ACHN (cell line): Measurements from ENCODE around the gene ELP4.
"Not testable (repeated sequence)": the region's sequence is repeated elsewhere in the genome, so short reads cannot be mapped to it uniquely, and the experiment has no call there.

Experiments used
- DNase-seq: peaks from one replicate; pipeline ENCODE4 v3.0.0-alpha.2; 2015
- in situ Hi-C: cut with HindIII; loops from 2 replicates; pipeline ENCODE4 v1.10.0; 2017; ENCODE audit warnings: low sequenced_read_pairs, low pct_ligation_motif_present, low pct_unique_long_range_greater_than_20kb

The ELP4 gene

DNA sequence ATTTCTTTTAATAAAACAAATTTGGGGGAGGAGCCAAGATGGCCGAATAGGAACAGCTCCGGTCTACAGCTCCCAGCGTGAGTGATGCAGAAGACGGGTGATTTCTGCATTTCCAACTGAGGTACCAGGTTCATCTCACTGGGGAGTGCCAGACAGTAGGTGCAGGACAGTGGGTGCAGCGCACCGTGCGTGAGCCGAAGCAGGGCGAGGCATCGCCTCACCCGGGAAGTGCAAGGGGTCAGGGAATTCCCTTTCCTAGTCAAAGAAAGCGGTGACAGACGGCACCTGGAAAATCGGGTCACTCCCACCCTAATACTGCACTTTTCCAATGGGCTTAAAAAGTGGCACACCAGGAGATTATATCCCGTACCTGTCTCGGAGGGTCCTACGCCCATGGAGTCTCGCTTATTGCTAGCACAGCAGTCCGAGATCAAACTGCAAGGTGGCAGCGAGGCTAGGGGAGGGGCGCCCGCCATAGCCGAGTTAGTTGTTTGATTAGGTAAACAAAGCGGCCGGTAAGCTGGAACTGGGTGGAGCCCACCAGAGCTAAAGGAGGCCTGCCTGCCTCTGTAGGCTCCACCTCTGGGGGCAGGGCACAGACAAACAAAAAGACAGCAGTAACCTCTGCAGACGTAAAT, 231.3 kb downstream of the ELP4 start:
- in situ Hi-C loops, DNase-seq: not testable (repeated sequence)

DNA sequence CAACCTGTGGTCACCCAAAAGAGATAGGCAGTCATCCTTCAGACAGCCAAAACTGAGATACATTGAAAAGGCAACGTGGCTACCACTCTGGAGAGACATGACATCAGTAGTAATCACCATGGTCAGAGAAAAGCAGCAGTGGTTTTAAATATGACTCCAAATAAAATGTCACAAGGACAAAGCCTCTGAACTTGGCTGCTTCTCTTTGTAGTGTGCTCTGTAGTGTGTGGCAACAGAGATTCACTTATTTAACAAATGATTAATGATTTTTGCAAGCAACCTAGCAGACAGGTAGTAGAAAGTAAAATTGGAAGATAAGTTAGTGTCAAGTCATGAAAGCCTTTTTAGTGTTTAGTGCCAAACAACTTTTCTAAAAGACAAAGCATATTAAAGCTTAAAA, 238.0 kb downstream of the ELP4 start:
- in situ Hi-C loops = no loop called here

DNA sequence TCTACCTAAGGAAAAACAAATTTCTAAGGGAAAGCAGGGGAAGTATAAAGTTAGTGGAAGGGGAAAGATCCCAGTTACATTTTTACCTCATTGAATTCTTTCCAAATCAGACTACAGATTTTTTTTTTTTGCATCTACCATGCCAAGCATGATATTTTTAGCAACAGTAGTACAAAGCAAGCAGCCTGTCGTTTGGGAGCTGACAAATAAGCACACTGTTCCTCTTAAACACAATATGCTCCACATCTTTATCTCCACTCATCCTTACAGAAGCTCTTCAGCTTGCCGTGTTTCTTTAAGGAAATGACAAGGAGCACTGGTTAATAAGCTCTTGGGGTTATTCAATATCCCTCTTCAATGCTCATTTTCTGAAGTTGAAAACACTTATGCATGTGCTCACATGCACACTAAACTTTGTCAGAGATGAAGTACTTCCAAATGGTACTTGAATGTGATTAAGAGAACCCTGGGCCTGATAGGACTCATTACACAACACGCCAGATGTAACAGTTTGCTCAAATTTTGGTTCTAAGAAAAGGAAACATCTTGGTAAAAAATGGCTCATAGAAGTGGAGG, 247.8 kb downstream of the ELP4 start:
- DNase-seq = no peak
- in situ Hi-C loops = no loop called here

More for the DNA sequence above, 238.0 kb downstream of the ELP4 start:
- DNase-seq = no peak

DNA sequence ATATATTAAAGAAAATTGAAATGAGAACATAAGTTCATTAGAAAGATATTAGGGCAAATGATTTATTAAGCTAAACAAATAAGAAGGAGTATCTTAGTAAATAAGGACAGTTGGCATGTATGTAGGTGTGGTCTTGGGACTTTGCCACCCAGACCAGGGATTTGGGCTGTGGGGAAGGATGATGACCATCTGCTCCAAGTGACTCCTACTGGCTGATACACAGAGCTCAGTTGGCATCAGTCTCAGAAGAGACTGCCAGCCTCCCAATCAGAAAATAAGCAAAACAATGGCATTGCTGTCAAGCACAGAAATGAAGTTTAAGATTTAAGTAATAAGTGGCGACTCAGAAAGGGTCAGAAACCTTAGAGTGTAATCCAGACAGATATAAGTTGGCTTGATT, 252.1 kb downstream of the ELP4 start:
- in situ Hi-C loops = no loop called here
- DNase-seq = no peak

DNA sequence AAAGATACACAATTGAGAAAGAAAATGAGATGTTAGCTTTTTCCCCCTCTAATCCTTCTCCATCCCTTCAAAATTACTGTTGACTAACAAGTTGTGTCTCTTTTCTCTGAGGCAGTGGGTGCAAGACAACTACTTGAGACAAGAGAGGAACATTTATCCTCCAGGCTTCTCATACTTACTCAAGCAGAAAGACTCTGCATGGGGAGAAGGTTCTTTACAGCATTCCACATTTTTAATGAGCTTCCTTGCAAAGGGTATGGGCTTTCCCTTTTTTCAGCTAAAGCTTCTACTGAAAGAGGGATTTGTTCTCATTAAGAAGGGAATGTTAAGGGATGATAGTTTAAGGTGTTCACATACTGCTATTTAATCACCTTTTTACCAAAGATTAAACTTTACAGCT, 253.7 kb downstream of the ELP4 start:
- DNase-seq = no peak

DNA sequence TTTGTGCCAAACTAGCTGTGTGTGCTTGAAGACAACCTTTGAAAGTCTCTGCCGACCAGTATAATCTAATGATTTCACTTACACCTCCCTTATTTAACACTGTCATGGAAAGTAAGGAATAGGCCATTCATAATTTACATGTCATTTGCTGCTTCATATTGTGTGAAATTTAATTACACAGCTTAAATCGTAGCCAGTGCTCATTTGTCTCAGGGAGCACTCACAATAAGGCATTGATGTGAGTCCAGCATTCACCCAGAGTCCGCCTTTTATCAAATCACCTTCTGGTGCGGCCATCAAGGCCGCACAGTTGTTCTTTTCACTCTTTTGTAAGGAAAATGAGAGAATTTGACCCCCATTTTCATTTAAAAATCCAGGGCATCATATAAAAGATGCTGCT, 254.7 kb downstream of the ELP4 start:
- no peak for DNase-seq
- in situ Hi-C loops = no loop called here

More for the DNA sequence above, 253.7 kb downstream of the ELP4 start:
- in situ Hi-C loops = no loop called here

DNA sequence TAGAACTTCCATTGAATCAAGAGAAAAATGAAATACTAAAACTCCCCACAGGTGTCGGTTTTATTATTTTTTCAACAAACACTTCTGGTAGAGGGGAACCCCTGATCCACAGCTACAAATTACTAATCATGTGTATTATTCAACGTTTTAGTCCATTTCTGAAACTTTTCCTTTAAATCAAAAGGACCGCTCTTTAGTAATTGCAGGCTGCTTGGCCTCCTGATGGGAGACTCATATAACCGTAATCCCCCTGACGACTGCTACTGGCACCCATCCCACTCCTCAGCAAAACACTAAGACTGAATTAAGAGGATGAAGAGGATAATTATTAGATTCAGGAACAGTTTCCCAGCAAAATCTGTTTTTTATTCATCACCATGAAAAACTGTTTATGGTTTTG, 255.2 kb downstream of the ELP4 start:
- no peak for DNase-seq
- in situ Hi-C loops = no loop called here

DNA sequence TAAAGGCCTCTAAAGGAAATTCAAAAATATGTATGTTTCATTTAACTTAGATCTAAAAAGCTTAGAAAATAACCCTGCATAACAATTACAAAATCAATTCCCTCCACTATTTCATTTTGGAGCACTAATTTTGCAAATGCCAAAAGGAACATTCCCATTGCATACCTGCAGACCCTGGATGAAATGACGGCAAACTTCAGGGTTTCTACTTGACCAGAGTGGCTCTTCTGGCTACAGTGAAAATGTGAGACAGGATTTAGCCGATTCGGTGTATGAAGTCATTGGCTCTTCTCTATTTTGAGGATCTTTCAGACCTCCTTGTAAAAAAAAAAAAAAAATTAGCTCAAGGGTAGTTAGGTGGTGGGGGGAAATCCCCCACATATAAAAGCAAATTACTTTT, 257.5 kb downstream of the ELP4 start:
- in situ Hi-C loops = no loop called here
- no peak for DNase-seq

DNA sequence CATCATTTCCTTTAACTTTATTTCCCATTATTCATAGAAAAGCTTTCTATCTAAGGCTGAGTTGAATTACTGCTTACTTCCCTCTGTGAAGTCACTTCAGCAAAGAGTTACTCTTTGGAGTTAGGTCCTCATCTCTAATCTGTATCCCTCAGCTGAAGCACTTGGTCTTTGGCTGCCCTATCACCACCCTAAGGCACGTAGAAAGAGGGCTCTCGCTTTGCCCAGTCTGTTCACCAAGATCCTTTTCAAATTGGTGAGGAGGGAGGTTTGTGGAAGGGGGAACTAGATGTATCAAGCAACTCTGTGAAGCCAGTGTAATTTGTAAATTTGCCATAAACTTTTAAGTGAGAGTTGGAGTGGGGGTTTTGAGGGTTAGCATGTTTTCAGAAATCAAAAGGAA, 258.1 kb downstream of the ELP4 start:
- DNase-seq = no peak
- in situ Hi-C loops = no loop called here

DNA sequence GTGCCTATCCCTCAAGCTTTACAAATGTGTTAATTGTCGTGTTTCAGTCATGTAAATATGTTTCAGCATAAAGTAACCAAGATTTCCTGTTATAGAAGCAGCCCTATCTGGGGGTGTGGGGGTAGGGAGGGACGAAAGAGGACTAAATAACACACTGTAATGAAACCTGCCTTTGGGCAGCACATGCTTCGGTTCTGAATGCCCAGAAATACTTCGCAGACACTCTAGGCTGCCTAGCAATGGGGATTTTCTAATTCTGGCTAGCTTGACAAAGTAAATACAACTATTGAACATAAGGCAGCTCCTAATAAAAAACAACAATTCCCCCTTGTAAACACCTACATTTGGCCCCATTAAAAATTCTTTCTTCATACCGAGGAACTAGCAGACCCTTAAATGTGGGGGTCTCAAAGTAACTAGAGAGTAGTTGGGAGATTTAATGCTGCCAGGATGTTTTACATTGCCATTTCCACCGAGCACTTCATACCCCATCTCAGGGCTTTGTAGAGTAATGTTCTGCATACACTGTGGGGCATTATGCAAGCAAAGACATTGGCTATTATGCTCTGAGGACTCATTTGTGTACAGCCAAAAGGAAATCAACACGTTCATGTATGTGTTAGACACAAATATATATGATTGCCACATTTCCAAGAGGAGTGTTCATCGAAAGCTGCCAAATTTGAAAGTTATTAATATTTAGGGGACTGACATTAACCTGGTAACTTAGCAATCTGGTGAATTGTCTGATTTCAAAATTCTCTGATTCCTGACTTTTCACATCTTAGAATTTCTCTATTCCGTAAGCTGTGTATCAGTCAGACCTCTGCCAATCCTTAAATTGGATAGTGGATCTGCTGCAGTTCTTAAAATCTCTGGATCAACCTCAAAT, 259.4 kb downstream of the ELP4 start:
- in situ Hi-C loops = no loop called here

DNA sequence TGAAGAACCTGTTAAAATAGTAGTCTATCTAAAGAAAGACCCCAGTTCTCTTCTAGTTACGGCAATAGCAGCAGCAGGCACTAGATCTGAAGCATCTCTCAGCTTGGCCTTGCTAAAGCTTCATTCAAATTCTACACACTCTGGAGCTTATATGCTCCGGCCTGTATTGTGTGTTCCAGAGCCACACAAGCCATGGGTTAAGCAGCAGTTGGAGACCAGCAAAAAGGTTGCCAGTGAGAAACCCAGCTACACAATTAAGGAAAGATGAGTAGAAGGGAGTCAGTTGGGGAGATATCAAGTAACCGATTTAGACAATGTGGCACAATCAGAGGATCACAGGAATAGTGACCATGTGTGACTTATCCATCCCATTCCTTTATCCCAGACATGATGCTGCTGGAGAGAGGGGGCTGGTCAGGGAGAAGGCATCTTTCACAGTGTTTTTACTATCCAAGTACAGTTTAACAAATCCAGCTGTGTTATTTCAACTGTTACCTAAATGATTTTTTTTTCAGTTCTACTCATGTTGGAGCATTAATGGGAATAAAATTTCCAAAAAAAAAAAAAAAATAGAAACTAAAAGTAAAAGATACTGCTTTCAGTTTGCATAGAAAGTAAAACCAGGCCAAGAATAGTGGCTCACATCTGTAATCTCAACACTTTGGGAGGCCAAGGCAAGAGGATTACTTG, 260.6 kb downstream of the ELP4 start:
- in situ Hi-C loops = no loop called here
- no peak for DNase-seq

More for the DNA sequence above, 259.4 kb downstream of the ELP4 start:
- DNase-seq = no peak

DNA sequence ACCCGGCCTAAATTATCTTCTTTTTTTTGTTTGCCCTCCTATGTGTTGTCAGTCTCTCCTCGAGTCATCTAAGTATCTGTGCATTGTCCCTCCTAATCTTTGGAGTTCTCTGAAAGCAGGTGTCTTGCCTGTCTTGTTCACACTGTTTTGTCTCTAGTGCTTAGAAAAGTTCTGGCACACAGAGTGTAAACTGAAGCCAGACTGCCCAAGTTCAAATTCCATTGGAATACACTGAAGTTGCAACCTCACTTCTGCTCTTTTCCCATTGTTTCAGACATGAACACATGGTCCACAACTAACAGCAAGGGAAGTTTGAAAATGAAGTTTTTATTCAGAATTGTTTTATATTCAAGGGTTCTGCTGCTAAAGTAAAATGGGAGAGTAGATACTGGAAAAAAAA, 262.8 kb downstream of the ELP4 start:
- in situ Hi-C loops = no loop called here
- no peak for DNase-seq

DNA sequence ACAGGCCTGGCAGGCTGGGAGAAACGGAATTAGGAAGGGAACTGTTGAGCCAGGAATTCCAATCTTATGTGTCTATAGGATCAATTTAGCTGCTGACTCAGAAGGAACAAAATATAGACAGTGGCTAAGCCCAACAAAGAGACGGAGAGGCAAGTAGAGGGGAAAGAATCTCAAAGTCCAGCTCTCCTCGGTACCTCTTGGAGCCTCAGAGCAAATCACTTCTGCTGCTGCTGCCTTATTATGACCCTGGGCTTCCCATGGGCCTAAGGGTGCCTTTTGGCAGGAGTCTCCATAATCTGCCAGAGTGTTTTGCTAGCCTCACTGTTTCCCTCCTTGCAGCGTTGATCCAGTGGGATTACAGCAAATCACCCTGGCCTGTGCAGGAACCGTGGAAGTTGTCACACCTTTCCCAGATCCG, 269.8 kb downstream of the ELP4 start:
- DNase-seq = no peak
- in situ Hi-C loops = no loop called here

DNA sequence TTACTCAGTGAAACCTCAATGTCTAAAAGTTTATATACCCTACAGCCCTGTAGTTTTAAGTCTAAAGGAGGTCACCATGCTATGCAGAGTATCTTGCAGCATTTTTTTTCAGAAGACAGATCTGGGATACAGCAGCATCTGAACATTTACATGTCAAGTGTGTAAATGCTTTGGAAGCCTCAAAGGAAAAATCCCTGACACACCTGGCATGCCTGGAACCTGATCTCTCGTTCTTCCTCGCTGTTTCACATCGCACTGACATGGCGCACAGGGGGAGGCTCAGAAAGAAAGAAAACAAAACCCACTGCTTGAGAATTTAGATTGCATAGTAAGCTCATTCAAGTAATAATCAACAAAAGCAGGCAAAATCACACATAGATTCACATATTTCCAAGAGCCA, 270.5 kb downstream of the ELP4 start:
- in situ Hi-C loops = no loop called here
- no peak for DNase-seq

DNA sequence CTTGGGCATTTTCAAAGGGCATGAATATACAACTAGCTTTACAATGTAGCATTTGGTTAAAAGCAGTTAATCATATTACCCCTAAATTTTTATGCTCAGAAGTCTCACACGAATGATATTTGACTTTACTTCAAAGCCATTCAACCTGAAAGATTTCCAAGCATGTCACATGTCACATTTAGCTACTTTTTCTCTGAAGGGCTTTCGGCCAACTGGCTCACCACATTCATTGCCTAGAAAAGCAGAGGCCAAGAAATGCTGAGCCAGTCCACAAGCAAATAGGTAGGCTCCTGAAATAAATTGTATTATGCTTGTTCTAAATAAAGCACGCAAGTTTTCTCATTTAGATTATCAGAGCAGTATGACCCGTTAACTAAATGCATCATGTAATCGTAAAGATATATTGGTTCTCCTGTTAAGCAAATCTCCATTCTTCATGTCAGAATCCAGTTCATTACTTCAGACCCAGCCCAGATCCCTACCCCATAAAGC, 271.0 kb downstream of the ELP4 start:
- in situ Hi-C loops = no loop called here
- no peak for DNase-seq

DNA sequence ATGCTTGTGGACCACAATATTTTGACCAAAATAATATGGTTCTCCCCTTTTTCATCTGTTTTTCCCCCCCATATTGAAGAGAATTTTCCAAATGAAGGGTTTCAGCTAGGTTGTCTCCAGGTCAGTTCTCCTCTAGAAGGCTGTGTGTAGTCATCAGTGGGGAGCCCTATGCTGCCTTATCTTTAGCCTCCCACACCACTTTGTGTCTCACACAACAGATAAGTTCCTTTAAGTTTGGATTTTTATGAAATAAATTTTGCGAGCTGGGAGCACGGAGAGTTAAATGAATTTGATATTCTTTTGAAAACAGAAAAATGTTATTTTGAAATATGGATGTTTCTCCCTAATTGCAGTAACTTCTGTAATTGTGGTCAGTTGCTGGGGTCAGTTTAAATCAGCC, 272.7 kb downstream of the ELP4 start:
- in situ Hi-C loops = no loop called here
- DNase-seq = no peak

DNA sequence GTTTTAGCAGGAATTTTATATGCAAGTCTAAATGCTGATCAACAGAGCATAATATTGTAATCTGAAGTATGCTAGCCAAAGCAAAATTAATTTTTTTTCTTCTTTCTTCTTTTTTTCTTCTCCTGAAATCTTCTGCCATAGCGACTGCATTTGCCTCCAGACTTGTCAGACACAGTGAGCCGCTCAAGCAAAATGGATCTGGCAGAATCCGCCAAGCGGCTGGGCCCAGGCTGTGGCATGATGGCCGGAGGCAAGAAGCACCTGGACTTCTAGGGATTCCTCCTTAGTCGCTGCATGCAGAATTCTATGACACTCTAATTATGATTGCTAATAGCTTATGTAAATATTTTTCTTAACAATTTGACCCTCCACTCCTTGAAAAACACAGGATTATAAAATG, 273.7 kb downstream of the ELP4 start:
- DNase-seq = no peak
- in situ Hi-C loops = no loop called here

DNA sequence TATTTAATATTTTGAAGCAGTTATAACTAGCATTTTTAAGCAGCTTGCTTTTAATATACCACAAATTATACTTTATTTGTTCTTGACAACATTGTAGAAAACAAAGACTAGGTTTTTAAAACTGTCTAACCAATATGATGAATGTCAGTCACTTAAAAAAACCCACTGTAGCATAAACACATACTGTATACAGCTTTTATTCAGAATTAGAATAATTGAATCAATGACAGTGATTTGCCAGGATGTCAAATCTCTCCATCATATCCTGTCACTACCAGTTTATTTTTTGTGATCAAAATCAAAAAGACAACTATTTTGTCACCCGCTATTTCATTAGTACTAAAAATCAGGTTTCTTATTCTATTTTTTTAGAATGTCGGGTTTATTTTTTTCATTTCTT, 275.0 kb downstream of the ELP4 start:
- DNase-seq = no peak
- in situ Hi-C loops = no loop called here
